PC-9 (cell line): Measurements from ENCODE around the gene IGFBP5. TPM values are rescaled to one million over a fixed set of nuclear protein-coding genes. Genes with fewer than 3 reads are reported as not detected.

Source experiments
- BruUV-seq: library from RNA; stranded (reverse); fragments of 400-500 nt; replicated peaks from 2 replicates; lab custom pipeline; 2021; lab: Mats Ljungman, UMichigan
- CTCF ChIA-PET: fragments of 300-600 bp; sonication (Branson Sonifier 250); formaldehyde crosslinking; loops from one replicate; lab custom pipeline; 2022; ENCODE audit warnings: antibody characterized with exemption; lab: Charles Lee
- POLR2A ChIA-PET: fragments of 300-600 bp; sonication (Branson Sonifier 250); formaldehyde crosslinking; loops from one replicate; lab custom pipeline; 2022; ENCODE audit warnings: antibody characterized with exemption; ENCODE audit not compliant: unreplicated experiment; lab: Charles Lee
- DNase-seq, 2 experiments: peaks; one replicate each; pipeline versions ENCODE4 v3.0.0 to v3.0.0-alpha.2; 2015 to 2022; ENCODE audit warnings: mixed read lengths in 1 of 2
- H2AFZ ChIP-seq: fragments of 200-600 bp; sonication (generic); 2 replicates; pipeline ENCODE4 v1.8.1; 2017; ENCODE audit warnings: antibody characterized with exemption
- H3F3A ChIP-seq: fragments of 200-600 bp; sonication (generic); 2 replicates; pipeline ENCODE4 v1.8.1; 2017; ENCODE audit warnings: antibody characterized with exemption, mild to moderate bottlenecking, low read depth; ENCODE audit not compliant: insufficient read depth
- H3K27ac ChIP-seq: fragments of 200-600 bp; sonication (generic); 2 replicates; pipeline ENCODE4 v1.6.1; 2016; ENCODE audit warnings: mixed run types
- H3K27me3 ChIP-seq: fragments of 200-600 bp; sonication (generic); 2 replicates; pipeline ENCODE4 v1.6.1; 2016; ENCODE audit warnings: low read depth, mixed run types; ENCODE audit not compliant: insufficient read depth
- H3K36me3 ChIP-seq: fragments of 200-600 bp; sonication (generic); 2 replicates; pipeline ENCODE4 v1.6.1; 2016; ENCODE audit warnings: low read depth, mixed run types
- H3K4me1 ChIP-seq: fragments of 200-600 bp; sonication (generic); replicated peaks from 2 replicates; pipeline ENCODE4 v1.6.1; 2016; ENCODE audit warnings: mixed run types; ENCODE audit not compliant: insufficient read depth
- H3K4me2 ChIP-seq: fragments of 200-600 bp; sonication (generic); 2 replicates; pipeline ENCODE4 v1.6.1; 2017; ENCODE audit warnings: mixed run types
- H3K4me3 ChIP-seq: fragments of 200-600 bp; sonication (generic); 2 replicates; pipeline ENCODE4 v1.6.1; 2016; ENCODE audit warnings: mixed run types
- H3K79me2 ChIP-seq: fragments of 200-600 bp; sonication (generic); 2 replicates; pipeline ENCODE4 v1.6.1; 2017; ENCODE audit warnings: low read depth, mixed run types
- H3K9me2 ChIP-seq: fragments of 200-600 bp; sonication (generic); 2 replicates; pipeline ENCODE4 v1.8.1; 2017; ENCODE audit warnings: mild to moderate bottlenecking; ENCODE audit not compliant: insufficient read depth
- H3K9me3 ChIP-seq: fragments of 200-600 bp; sonication (generic); 2 replicates; pipeline ENCODE4 v1.8.1; 2016; ENCODE audit warnings: low read depth; ENCODE audit not compliant: insufficient read depth
- H4K20me1 ChIP-seq: fragments of 200-600 bp; sonication (generic); 2 replicates; pipeline ENCODE4 v1.8.1; 2017; ENCODE audit not compliant: insufficient read depth
- EZH2 ChIP-seq: fragments of 200-600 bp; sonication (generic); IDR thresholded peaks from 2 replicates; pipeline ENCODE4 v1.8.0; 2017; ENCODE audit warnings: antibody characterized with exemption, low read depth
- intact Hi-C: fragments of 100-400 bp; cut with micrococcal nuclease; formaldehyde crosslinking; loops from one replicate; pipeline ENCODE4 v1.10.0; 2022; ENCODE audit not compliant: unreplicated experiment
- total RNA-seq: library from RNA; stranded (reverse); gene quantifications from 2 replicates; pipeline ENCODE4 v1.2.3, GENCODE V29; 2021
- TF ChIP-seq, protein P1 (sequence below): fragments of 200-600 bp; sonication (generic); conservative IDR thresholded peaks from 2 replicates; pipeline ENCODE4 v1.6.1; 2017; ENCODE audit warnings: mixed run types, antibody characterized with exemption, mild to moderate bottlenecking, moderate library complexity

IGFBP5 gene
- total RNA-seq, 1 experiment from 2014 or later = 5.5 TPM

DNA sequence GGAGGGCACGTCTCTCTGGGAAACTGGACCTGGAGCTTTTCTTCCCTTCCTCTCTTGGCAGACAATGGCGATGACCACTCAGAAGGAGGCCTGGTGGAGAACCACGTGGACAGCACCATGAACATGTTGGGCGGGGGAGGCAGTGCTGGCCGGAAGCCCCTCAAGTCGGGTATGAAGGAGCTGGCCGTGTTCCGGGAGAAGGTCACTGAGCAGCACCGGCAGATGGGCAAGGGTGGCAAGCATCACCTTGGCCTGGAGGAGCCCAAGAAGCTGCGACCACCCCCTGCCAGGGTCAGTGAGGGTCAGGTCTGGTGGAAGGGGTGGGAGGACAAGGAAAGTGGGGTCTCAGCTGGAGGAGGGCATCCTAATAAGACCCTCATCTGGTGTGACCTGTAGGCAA lies 34.9 kb downstream of the IGFBP5 start:
- no peak for TF ChIP-seq EZH2
- TF ChIP-seq, protein P1, sequence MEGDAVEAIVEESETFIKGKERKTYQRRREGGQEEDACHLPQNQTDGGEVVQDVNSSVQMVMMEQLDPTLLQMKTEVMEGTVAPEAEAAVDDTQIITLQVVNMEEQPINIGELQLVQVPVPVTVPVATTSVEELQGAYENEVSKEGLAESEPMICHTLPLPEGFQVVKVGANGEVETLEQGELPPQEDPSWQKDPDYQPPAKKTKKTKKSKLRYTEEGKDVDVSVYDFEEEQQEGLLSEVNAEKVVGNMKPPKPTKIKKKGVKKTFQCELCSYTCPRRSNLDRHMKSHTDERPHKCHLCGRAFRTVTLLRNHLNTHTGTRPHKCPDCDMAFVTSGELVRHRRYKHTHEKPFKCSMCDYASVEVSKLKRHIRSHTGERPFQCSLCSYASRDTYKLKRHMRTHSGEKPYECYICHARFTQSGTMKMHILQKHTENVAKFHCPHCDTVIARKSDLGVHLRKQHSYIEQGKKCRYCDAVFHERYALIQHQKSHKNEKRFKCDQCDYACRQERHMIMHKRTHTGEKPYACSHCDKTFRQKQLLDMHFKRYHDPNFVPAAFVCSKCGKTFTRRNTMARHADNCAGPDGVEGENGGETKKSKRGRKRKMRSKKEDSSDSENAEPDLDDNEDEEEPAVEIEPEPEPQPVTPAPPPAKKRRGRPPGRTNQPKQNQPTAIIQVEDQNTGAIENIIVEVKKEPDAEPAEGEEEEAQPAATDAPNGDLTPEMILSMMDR = no peak
- H3K79me2 ChIP-seq = no peaks in the 10 kb centered on the region; the same call in 1 of the 2 replicates
- no TSS peak for BruUV-seq
- no peak overlapping the region for H3K4me2 ChIP-seq
- no peaks in the 10 kb centered on the region for H3K36me3 ChIP-seq
- no peak overlapping the region for H3K4me3 ChIP-seq
- peaks cover 16% of the 10 kb centered on the region for H3K4me1 ChIP-seq
- H3F3A ChIP-seq = peaks cover 1% of the 10 kb centered on the region; the same call in 1 of the 2 replicates
- intact Hi-C loops = no loop called here
- no peaks in the 10 kb centered on the region for H3K27me3 ChIP-seq
- no peak overlapping the region for H2AFZ ChIP-seq
- H3K9me2 ChIP-seq = no peaks in the 10 kb centered on the region
- ChIA-PET POLR2A (no interaction called here), CTCF (interaction anchor here (0.7 kb wide), 1 partner anchor 141 kb away, joined by 3 read pairs; no protein-coding TSS in a partner anchor)
- no peaks in the 10 kb centered on the region for H3K9me3 ChIP-seq
- H3K27ac ChIP-seq = no peak overlapping the region
- H4K20me1 ChIP-seq = no peaks in the 10 kb centered on the region
- DNase-seq = no peak

DNA sequence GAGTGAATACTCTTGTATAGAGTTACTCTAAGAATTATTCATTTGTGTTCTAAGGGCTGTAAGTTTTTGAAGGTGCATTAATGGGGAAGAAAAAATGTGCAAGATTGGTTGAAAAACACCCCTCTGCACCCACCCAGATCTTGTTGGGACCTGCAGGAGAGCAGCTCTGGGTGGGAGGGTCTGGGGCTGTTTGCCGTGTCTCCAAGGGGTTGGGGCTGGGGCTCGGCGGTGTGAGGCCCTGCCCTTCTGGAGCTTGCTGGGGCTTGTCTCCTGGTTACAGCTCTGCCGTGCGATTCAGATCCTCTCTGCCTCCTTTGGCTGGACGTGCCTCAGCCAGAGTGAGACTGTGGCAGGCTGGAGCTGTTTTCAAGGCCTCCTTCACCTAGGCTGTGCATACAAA lies 36.1 kb downstream of the IGFBP5 start:
- CTCF ChIA-PET = no interaction called here
- intact Hi-C loops = no loop called here

DNA sequence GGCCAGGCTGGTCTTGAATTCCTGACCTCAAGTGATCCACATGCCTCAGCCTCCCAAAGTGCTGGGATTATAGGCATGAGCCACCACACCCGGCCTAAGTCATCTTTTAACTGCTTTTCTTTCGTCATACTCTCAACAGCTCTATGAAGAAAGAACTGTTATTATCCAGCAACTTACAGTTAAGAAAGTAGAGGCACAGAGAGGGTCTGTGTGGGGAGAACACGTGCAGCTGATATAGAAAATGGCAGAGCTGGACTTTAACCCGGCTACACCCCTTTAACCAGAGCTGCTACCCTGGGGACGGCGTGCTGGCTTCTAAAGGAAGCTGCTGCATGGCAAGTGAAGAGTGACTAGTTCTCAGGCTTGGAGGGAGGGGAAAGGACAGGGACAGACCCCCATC lies 36.6 kb downstream of the IGFBP5 start:
- no peak for DNase-seq
- no peaks in the 10 kb centered on the region for H3K36me3 ChIP-seq
- no TSS peak for BruUV-seq
- H3K9me2 ChIP-seq = no peaks in the 10 kb centered on the region
- TF ChIP-seq, protein P1 = no peak
- no peak for TF ChIP-seq EZH2
- no peak overlapping the region for H3K4me2 ChIP-seq
- CTCF ChIA-PET = no interaction called here
- no peak overlapping the region for H3K4me3 ChIP-seq
- intact Hi-C loops = no loop called here
- no peaks in the 10 kb centered on the region for H3K9me3 ChIP-seq
- H3K79me2 ChIP-seq = no peaks in the 10 kb centered on the region; the same call in 1 of the 2 replicates
- H3F3A ChIP-seq = no peaks in the 10 kb centered on the region; the same call in 1 of the 2 replicates
- H3K27ac ChIP-seq = no peak overlapping the region
- H3K27me3 ChIP-seq = no peaks in the 10 kb centered on the region
- POLR2A ChIA-PET = no interaction called here
- H4K20me1 ChIP-seq = no peaks in the 10 kb centered on the region
- no peak overlapping the region for H2AFZ ChIP-seq
- H3K4me1 ChIP-seq = no peaks in the 10 kb centered on the region

More for the DNA sequence above, 36.1 kb downstream of the IGFBP5 start:
- no peak for DNase-seq
- Histone ChIP-seq H3K4me2 (no peak overlapping the region), H3K79me2 (no peaks in the 10 kb centered on the region; the same call in 1 of the 2 replicates), H4K20me1 (no peaks in the 10 kb centered on the region), H3K9me3 (no peaks in the 10 kb centered on the region), H3K27ac (no peak overlapping the region), H3K4me3 (no peak overlapping the region), H3K9me2 (no peaks in the 10 kb centered on the region), H3K4me1 (peaks cover 4% of the 10 kb centered on the region; the same call in 1 of the 2 replicates), H2AFZ (no peak overlapping the region), H3F3A (no peaks in the 10 kb centered on the region), H3K27me3 (no peaks in the 10 kb centered on the region), H3K36me3 (no peaks in the 10 kb centered on the region)
- no TSS peak for BruUV-seq
- TF ChIP-seq, protein P1 = no peak
- TF ChIP-seq EZH2 = no peak
- POLR2A ChIA-PET = no interaction called here
